Ovary (tissue), 9 donors: ENCODE measurements around the gene RALGAPB. TPM values are rescaled to one million over a fixed set of nuclear protein-coding genes. Genes with fewer than 3 reads are reported as not detected.

ENCODE experiments used
- DNase-seq, 5 donors: peaks; one replicate each; pipeline ENCODE4 v3.0.0-alpha.2; 2019 to 2020
- H3K27ac ChIP-seq, 2 donors: fragments of 200-600 bp; one replicate each; pipeline versions ENCODE4 v1.5.1 to v1.8.0; 2019 to 2022
- H3K27me3 ChIP-seq: fragments of 200-600 bp; one replicate; pipeline ENCODE4 v1.8.0; 2022
- H3K36me3 ChIP-seq: fragments of 200-600 bp; sonication (generic); one replicate; pipeline ENCODE4 v1.5.1; 2019
- H3K4me1 ChIP-seq: one replicate; pipeline ENCODE4 v1.8.1; 2013; ENCODE audit warnings: mild to moderate bottlenecking, moderate library complexity; ENCODE audit not compliant: insufficient read depth
- H3K4me3 ChIP-seq: fragments of 200-600 bp; sonication (generic); one replicate; pipeline ENCODE4 v1.5.1; 2017
- H3K9me3 ChIP-seq, 2 donors: fragments of 200-600 bp in 1 of 2; sonication (generic) in 1 of 2; one replicate each; pipeline versions ENCODE4 v1.5.1 to v1.8.1; 2013 to 2019; ENCODE audit warnings: mild to moderate bottlenecking in 1 of 2, moderate library complexity in 1 of 2
- CTCF ChIP-seq, 3 donors: fragments of 450-650 bp in 2 of 3; fragments of 200-600 bp in 1 of 3; IDR thresholded peaks; one replicate each; pipeline versions ENCODE4 v1.5.1 to v1.8.0; 2016 to 2022; ENCODE audit warnings: antibody characterized with exemption in 3 of 3, mild to moderate bottlenecking in 1 of 3
- EP300 ChIP-seq: sonication (generic); formaldehyde crosslinking; IDR thresholded peaks from one replicate; pipeline ENCODE4 v1.6.1; 2017; ENCODE audit warnings: antibody characterized with exemption
- POLR2A ChIP-seq: fragments of 450-650 bp; IDR thresholded peaks from one replicate; pipeline ENCODE4 v1.6.1; 2017; ENCODE audit warnings: antibody characterized with exemption, mild to moderate bottlenecking, moderate library complexity
- WGBS, 3 donors: extraction: QIAGEN DNeasy Blood & Tissue Kit in 1 of 3; methylation state at CpG; one replicate each; pipeline versions ENCODE4 v1.1.5 to v1.1.7; 2013 to 2017; 5-methylcytosine and 5-hydroxymethylcytosine counted together
- intact Hi-C, 4 donors: fragments of 100-400 bp; cut with DNase I; formaldehyde crosslinking; loops; one replicate each; pipeline versions ENCODE4 v1.11.0 to v1.15.1; 2022 to 2023
- polyA plus RNA-seq, 2 donors: library from polyadenylated mRNA; stranded (reverse); fragments of 200-250 nt in 1 of 2; fragments of 350-450 nt in 1 of 2; fragmentation: Illumina TruSeq in 1 of 2; extraction: RNeasy Lipid Tissue Mini Kit (QIAGEN cat#74804) in 1 of 2; gene quantifications; one replicate each; pipeline ENCODE4 v1.2.3, GENCODE V29; 2013 to 2014
- total RNA-seq, 7 donors: library from RNA; depleted of rRNA in 2 of 7; stranded (reverse); fragments of >200 nt in 2 of 7; fragmentation: NEBNext Ultra II Directional in 3 of 7; extraction: Animal tissue kit (Norgen Biotek cat#: 25700) in 3 of 7; gene quantifications; one replicate each; pipeline versions ENCODE4 v1.1.0 to v1.2.4, GENCODE V29; 2016 to 2023
- donor health status: DM: no; HTN: no; CAD: no; lungs with moderate emphysema.
- donor health status: DM: no; HTN: no; CAD: no.
- donor health status: Bipolar disorder and iron deficiency.
- donor health status: DM: yes; HTN: yes; CAD: no.
- donor health status: DM: no; HTN: no; CAD: no.
- donor health status: DM: yes; HTN: yes; CAD: no.

Gene RALGAPB
- total and polyA plus RNA-seq, 9 donors: 10.4 to 41.3 (median 30.0) TPM

GRCh38 chr20:38543014-38543906 is 70.6 kb downstream of the RALGAPB start:
- no peaks in the 10 kb centered on the region for H3K9me3 ChIP-seq
- H3K36me3 ChIP-seq: no peaks in the 10 kb centered on the region
- no peak overlapping the region for H3K27ac ChIP-seq
- H3K27me3 ChIP-seq: no peaks in the 10 kb centered on the region
- H3K4me1 ChIP-seq: no peaks in the 10 kb centered on the region
- H3K4me3 ChIP-seq: no peak overlapping the region
- intact Hi-C loops: no loop called here
- no peak for DNase-seq
- TF ChIP-seq POLR2A: no peak
- no peak for TF ChIP-seq EP300
- no peak for TF ChIP-seq CTCF (IDR thresholded peaks at IDR 0.05)
- 83 to 88% (median 85%) methylated on average over 7 of the region's 7 CpGs for WGBS, 3 donors

GRCh38 chr20:38545771-38546170 is 73.1 kb downstream of the RALGAPB start:
- Histone ChIP-seq H3K4me3 (no peak overlapping the region), H3K9me3 (no peaks in the 10 kb centered on the region), H3K36me3 (no peaks in the 10 kb centered on the region), H3K27ac (no peak overlapping the region), H3K4me1 (no peaks in the 10 kb centered on the region), H3K27me3 (no peaks in the 10 kb centered on the region)
- TF ChIP-seq EP300: no peak
- no peak for TF ChIP-seq CTCF (IDR thresholded peaks at IDR 0.05)
- TF ChIP-seq POLR2A: no peak
- WGBS, 3 donors: 95 to 98% (median 98%) methylated on average over 2 of the region's 2 CpGs
- no peak for DNase-seq
- intact Hi-C loops: no loop called here

- Histone ChIP-seq H3K9me3 (no peaks in the 10 kb centered on the region), H3K27me3 (no peaks in the 10 kb centered on the region), H3K27ac (no peak overlapping the region), H3K4me3 (no peak overlapping the region), H3K4me1 (no peaks in the 10 kb centered on the region), H3K36me3 (no peaks in the 10 kb centered on the region)
- no peak for TF ChIP-seq POLR2A
- no peak for TF ChIP-seq CTCF (IDR thresholded peaks at IDR 0.05)
- no peak for TF ChIP-seq EP300
- intact Hi-C loops: no loop called here
- WGBS, 3 donors: 88 to 97% (median 91%) methylated on average over 3 of the region's 3 CpGs
- no peak for DNase-seq
Measured at GRCh38 chr20:38547288-38548085, 74.8 kb downstream of the RALGAPB start.

GRCh38 chr20:38548356-38549083 is 75.9 kb downstream of the RALGAPB start:
- no peaks in the 10 kb centered on the region for H3K4me1 ChIP-seq
- TF ChIP-seq POLR2A (no peak), CTCF (IDR thresholded peaks at IDR 0.05) (no peak), EP300 (no peak)
- H3K36me3 ChIP-seq: no peaks in the 10 kb centered on the region
- H3K27ac ChIP-seq: no peak overlapping the region
- H3K27me3 ChIP-seq: no peaks in the 10 kb centered on the region
- no peak for DNase-seq
- WGBS, 3 donors: 93 to 97% (median 94%) methylated on average over 3 of the region's 3 CpGs
- intact Hi-C loops: no loop called here
- no peaks in the 10 kb centered on the region for H3K9me3 ChIP-seq
- H3K4me3 ChIP-seq: no peak overlapping the region
